Chondrocyte (in vitro differentiated cells): ENCODE data around the gene FAM78A. TPM values are rescaled to one million over a fixed set of nuclear protein-coding genes. Genes with fewer than 3 reads are reported as not detected.
A peak's percentile ranks its signal among the peaks of the same experiment; 100 is the strongest.

ENCODE experiments used
- DNase-seq: peaks from one replicate; pipeline ENCODE4 v3.0.0; 2021; ENCODE audit warnings: mixed read lengths, low spot score
- H3K27ac Mint-ChIP-seq: one replicate; pipeline ENCODE4 v1.8.0; 2021; ENCODE audit warnings: mild to moderate bottlenecking, moderate library complexity, mixed read lengths; ENCODE audit not compliant: unreplicated experiment
- H3K27me3 Mint-ChIP-seq: 2 replicates; pipeline ENCODE4 v1.8.0; 2021; ENCODE audit warnings: low read depth, mixed read lengths
- H3K36me3 Mint-ChIP-seq: 2 replicates; pipeline ENCODE4 v1.8.0; 2021; ENCODE audit warnings: low read depth, mixed read lengths
- H3K4me1 Mint-ChIP-seq: 2 replicates; pipeline ENCODE4 v1.8.0; 2021; ENCODE audit warnings: low read depth, mild to moderate bottlenecking, mixed read lengths
- H3K4me3 Mint-ChIP-seq: one replicate; pipeline ENCODE4 v1.8.0; 2021; ENCODE audit warnings: mild to moderate bottlenecking, moderate library complexity, mixed read lengths; ENCODE audit not compliant: unreplicated experiment
- H3K9me3 Mint-ChIP-seq: 2 replicates; pipeline ENCODE4 v1.8.0; 2021; ENCODE audit warnings: low read depth, mixed read lengths
- total RNA-seq: library from RNA; stranded (reverse); gene quantifications from 3 replicates; pipeline ENCODE4 v1.2.1, GENCODE V29; 2021
- TF ChIP-seq, protein P1 (sequence below): fragments of 200-600 bp; sonication (generic); IDR thresholded peaks from 2 replicates; pipeline ENCODE4 v1.5.0; 2021; ENCODE audit warnings: antibody characterized with exemption, mild to moderate bottlenecking, moderate library complexity

Gene FAM78A
- total RNA-seq, 1 donor from 2014 or later = 1.6 TPM

DNA sequence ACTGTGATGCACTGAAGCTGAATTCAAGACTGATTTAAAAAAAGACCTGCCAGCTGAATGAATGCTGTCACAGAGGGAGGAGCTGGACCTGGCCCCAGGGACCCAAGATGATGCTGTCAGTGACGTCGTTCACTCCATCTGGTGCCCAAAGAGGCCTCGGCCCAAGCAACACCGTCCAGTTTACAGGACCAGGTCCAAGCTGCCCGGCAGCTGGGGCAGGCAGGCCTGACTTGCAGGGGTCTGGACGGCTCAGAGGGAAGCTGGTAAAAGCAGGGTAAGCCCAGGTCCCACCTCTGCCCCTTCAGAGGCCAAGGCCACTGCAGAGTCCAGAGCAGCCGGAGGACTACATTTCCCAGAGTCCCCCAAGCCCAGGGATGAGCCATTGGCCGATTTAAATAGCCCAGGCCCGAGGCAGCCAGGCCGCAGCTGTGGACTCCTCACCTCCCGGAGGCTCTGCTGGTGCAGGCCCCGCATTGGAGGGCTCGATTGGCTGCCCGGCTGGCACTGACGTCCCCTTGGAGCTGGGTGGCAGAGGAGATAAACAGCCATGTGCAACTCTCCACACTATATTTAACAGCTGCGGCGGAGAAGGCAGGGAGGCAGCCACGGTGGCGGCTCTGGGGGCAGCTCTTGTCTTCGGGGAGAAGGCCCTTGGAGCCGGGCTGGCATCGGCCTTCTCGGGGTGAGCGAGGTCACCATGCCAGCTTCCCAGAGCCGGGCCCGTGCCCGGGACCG lies 13.2 kb upstream of the FAM78A start, which contains the start of gene PLPP7:
TSS of gene PLPP7 (plus strand) at position 423 of the 735 bp plus-strand sequence. CDS start at position 698, 275 bp downstream.
- no peaks in the 10 kb centered on the region for H3K9me3 Mint-ChIP-seq
- TF ChIP-seq, protein P1, sequence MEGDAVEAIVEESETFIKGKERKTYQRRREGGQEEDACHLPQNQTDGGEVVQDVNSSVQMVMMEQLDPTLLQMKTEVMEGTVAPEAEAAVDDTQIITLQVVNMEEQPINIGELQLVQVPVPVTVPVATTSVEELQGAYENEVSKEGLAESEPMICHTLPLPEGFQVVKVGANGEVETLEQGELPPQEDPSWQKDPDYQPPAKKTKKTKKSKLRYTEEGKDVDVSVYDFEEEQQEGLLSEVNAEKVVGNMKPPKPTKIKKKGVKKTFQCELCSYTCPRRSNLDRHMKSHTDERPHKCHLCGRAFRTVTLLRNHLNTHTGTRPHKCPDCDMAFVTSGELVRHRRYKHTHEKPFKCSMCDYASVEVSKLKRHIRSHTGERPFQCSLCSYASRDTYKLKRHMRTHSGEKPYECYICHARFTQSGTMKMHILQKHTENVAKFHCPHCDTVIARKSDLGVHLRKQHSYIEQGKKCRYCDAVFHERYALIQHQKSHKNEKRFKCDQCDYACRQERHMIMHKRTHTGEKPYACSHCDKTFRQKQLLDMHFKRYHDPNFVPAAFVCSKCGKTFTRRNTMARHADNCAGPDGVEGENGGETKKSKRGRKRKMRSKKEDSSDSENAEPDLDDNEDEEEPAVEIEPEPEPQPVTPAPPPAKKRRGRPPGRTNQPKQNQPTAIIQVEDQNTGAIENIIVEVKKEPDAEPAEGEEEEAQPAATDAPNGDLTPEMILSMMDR = no peak
- DNase-seq = no peak

DNA sequence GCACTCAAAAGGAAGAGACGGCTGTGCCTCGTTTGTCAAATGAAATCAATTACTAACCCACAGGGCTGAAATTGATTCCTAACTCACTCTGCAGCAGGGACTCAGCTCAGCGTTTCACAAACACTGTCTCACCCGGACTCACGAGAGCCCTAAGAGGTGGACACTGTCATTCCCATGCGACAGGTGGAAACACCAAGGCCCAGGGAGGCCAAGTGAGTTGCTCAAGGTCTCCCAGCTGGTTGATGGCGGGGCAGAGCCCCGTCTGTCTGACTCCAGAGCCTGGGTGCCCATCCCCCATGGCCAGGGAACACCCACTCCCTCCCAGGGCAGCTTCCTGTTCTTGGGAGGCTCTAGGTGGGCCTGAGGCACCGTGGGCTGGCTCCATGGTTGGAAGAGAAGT lies 11.9 kb upstream of the FAM78A start:
- TF ChIP-seq, protein P1 = no peak
- no peak overlapping the region for H3K4me3 Mint-ChIP-seq
- no peaks in the 10 kb centered on the region for H3K9me3 Mint-ChIP-seq
- H3K27me3 Mint-ChIP-seq = peaks cover 3% of the 10 kb centered on the region
- H3K4me1 Mint-ChIP-seq = peaks cover 4% of the 10 kb centered on the region
- no peak for DNase-seq
- H3K27ac Mint-ChIP-seq = no peak overlapping the region
- no peaks in the 10 kb centered on the region for H3K36me3 Mint-ChIP-seq

More for the DNA sequence above, 13.2 kb upstream of the FAM78A start, which contains the start of gene PLPP7:
- Mint-ChIP-seq H3K36me3 (no peaks in the 10 kb centered on the region), H3K27me3 (peaks cover under 1% of the 10 kb centered on the region), H3K27ac (no peak within 1 kb of the TSS), H3K4me3 (peak within 1 kb of the TSS; percentile 60), H3K4me1 (peaks cover 2% of the 10 kb centered on the region)

- H3K27ac Mint-ChIP-seq = no peak overlapping the region
- H3K9me3 Mint-ChIP-seq = no peaks in the 10 kb centered on the region
- H3K4me1 Mint-ChIP-seq = peaks cover 5% of the 10 kb centered on the region
- TF ChIP-seq, protein P1 = no peak
- H3K4me3 Mint-ChIP-seq = no peak overlapping the region
- DNase-seq = no peak
- H3K36me3 Mint-ChIP-seq = no peaks in the 10 kb centered on the region
- peaks cover 4% of the 10 kb centered on the region for H3K27me3 Mint-ChIP-seq
Observed at GRCh38 chr9:131287359-131287758, 11.0 kb upstream of the FAM78A start.

DNA sequence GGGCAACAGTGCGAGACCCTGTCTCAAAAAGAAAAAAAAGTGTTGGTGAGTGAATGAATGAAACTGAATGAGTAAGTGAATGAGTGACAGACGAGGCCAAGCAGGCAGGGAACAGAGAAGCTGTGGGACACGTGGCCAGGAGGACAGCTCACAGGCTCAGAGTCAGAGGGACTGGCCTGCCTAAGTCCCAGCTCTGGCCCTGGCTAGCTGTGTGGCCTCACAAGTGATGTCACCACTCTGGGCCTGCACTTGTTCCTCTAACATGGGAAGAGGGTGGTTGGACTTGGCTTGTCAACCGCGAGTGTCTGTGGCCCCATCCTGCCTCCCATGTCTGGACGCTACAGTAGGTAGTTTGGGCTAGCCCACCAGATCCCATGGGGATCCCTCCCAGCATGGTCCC lies 8.5 kb upstream of the FAM78A start:
- TF ChIP-seq, protein P1 = no peak
- H3K27ac Mint-ChIP-seq = no peak overlapping the region
- H3K27me3 Mint-ChIP-seq = peaks cover 16% of the 10 kb centered on the region
- no peak for DNase-seq
- H3K36me3 Mint-ChIP-seq = peaks cover 1% of the 10 kb centered on the region
- no peak overlapping the region for H3K4me3 Mint-ChIP-seq
- no peaks in the 10 kb centered on the region for H3K9me3 Mint-ChIP-seq
- H3K4me1 Mint-ChIP-seq = peaks cover 9% of the 10 kb centered on the region

DNA sequence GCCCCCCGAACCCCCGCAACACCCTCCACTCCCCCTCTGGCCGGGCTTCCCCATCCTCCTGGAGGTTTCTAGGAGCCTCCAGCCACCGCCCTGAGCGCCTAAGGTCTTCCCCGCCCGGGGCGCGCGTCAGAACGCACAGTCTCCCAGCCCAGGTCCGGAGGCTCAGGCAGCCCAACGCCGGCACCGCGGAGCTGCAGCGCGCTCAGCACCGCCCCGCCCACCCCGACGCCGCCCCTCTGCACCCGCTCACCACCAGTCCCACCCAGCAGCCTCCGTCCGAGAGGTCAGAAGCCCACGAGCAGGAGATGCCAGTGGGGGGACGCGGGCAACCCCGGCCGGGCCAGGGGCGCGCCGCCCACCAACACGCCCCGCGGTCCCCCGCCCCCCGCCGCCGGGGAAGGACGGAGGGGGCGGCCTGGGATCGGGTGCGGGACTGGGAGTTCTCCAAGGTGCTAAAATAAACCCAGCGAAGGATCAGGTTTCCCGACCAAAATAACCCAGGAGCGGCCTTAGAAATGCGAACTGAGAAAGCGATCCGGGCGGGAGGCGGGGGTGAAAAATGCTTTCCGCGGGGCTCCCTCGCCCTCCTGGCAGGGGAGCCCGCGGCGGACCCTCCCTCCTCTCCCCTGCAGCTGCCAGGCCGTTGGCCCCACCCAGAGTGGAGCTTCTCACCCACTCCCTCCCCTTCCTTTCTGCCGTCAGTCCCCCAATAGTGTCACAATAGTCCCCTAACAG lies 6.5 kb upstream of the FAM78A start:
- Mint-ChIP-seq H3K36me3 (peaks cover 1% of the 10 kb centered on the region), H3K4me3 (peak overlapping the region; percentile 49), H3K27me3 (peaks cover 16% of the 10 kb centered on the region), H3K9me3 (no peaks in the 10 kb centered on the region), H3K27ac (no peak overlapping the region), H3K4me1 (peaks cover 7% of the 10 kb centered on the region)
- TF ChIP-seq, protein P1 = no peak
- DNase-seq = no peak
